Stimulated activated CD4-positive, alpha-beta T cell treated with anti-CD3 and anti-CD28 coated beads, Interleukin-15, amount 100 ng/mL, for 1 hour (primary cell): ENCODE data around the gene DGKZ.

Source experiments
- DNase-seq, 2 donors: peaks; one replicate each; pipeline ENCODE4 v3.0.0-alpha.2; 2020; ENCODE audit warnings: low read depth in 1 of 2, low spot score in 1 of 2

Gene DGKZ

DNA sequence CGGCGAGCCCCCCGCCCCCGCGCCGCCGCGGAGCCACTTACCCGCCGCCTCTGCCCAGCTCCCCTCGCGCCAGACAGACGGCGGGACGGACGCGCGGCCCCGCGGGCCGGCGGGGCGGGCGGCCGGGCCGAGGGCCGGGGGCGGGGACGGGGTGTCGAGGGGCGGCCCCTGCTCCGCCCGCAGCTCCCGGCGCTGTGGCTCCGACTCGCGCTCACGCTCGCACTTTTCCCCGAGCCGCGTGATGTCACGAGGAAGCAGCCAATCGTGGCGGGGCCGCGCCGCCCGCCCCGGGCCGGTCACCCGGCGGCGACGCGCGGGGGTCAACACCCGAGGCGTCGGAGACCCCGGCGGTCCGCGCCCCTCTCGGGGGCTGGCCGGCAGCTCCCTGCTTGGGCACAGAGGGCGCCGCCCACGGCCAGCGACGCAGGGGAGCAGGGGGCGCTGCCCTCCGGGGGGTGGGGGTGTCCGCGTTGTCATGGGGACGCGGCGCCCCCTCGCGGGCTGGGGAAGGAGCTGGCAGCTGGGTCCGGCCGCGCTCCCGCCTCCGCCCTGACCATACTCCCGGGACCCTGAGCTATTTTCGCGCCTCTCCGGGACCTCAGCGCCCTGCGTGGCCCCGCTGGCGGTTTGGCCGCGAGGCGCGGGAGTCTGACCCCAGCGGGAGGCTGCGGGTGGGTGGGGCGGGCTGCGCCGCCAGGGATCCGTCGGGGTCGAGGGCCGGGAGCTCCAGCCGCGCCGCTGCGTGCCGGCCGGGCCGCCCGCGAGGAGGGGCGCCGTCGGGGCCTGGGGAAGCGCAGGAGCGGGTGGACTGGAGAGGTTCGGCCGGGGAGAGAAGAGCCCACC, 44.5 kb downstream of the DGKZ start, which contains the start of gene CHRM4:
TSS of gene CHRM4 (minus strand) at position 199 of the 843 bp plus-strand sequence. CDS start 5,219 bp downstream, outside the sequence.
- DNase-seq = no peak

DNA sequence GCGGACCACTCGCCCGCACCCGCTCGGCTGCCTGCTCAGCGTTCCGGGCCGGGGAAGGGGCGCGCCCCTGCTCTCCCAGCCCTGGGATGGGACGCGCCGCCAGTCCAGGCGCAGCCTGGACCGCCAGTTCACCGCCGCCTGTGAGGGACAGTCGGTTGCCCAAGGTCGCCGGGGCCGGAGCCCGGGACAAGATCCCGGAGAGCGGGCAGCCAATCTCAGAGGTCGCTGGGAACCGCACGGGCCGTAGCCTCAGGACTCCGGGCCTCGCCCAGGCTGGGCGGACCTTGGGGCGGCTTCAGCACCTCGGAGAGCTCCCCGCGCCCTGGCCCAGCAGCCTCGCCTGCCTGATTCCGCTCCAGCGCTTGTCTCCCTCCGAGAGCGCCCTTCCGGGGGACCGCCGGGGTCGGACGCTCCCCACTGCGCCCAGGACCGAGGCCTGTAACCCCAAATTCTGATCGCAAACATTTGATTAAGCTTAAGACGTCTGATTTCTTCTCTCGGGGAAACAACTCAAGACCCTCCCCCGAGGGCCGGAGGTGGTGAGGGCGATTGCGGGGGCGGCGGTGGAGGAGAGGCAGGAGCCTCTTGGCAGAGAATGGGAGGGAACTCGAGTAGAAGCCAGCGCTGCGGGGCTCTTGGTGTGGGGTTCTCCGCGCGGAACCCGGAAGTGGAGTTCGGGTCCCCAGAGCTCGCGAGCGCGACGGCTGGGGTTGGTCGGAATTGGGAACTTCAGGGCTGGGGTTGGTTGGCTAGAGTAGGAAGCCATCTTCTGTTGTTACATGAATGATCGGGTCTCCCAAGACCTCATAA, 45.4 kb downstream of the DGKZ start:
- DNase-seq = peak; percentile 58 to 68

DNA sequence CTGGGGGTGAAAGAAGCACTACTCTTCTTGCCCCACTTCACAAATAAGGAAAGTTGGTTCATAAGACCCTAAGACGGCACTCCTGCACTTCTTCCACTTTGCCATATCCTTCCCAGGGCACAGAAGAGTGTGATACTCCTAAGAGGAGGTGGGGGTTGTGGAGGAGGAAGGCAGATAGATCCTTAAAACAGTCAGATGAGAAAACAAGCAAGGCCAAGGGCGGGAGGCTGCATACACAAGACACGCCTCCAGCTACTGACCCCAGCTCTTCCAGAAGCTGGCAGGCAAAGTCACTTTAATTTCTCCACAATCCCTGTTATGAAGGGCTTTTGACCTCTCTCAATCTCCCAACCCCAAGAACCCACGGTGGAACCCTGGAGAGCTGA, 46.0 kb downstream of the DGKZ start:
- DNase-seq = no peak

DNA sequence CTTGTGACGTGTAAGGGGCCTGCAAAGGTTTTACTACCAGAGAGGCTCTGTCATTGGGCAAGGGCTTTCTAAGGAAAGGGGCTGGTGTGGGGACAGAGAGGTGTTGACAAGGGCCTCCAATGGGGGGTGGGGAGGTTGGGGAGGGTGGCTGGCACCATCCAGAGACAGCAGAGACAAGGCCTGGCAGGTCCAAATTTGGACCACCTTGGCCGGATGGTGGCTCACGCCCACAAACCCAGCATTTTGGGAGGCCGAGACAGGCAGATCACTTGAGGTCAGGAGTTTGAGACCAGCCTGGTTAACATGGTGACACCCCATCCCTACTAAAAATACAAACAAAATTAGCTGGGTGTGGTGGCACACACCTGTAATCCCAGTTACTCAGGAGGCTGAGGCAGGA, 46.5 kb downstream of the DGKZ start:
- DNase-seq = no peak

DNA sequence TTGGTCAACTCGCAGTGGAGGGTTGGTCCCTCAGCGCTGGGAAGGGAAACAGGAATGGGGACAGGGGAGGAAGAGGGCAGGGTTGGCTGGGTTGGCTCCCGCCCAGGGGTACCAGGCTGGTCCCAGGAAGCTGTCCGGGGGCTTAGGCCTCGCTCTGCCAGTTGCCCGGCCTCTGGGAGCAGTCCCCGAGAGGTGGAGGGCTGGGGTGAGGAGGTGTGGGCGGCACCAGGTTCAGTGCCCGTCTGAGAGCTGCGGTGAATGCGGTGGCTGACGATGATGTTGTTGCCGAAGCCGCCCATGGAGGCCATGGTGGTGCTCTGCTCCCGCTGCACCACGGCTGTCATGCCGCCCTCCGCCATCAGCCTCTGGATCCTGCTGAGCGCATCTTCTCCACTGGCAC, 50.3 kb downstream of the DGKZ start:
- no peak for DNase-seq

DNA sequence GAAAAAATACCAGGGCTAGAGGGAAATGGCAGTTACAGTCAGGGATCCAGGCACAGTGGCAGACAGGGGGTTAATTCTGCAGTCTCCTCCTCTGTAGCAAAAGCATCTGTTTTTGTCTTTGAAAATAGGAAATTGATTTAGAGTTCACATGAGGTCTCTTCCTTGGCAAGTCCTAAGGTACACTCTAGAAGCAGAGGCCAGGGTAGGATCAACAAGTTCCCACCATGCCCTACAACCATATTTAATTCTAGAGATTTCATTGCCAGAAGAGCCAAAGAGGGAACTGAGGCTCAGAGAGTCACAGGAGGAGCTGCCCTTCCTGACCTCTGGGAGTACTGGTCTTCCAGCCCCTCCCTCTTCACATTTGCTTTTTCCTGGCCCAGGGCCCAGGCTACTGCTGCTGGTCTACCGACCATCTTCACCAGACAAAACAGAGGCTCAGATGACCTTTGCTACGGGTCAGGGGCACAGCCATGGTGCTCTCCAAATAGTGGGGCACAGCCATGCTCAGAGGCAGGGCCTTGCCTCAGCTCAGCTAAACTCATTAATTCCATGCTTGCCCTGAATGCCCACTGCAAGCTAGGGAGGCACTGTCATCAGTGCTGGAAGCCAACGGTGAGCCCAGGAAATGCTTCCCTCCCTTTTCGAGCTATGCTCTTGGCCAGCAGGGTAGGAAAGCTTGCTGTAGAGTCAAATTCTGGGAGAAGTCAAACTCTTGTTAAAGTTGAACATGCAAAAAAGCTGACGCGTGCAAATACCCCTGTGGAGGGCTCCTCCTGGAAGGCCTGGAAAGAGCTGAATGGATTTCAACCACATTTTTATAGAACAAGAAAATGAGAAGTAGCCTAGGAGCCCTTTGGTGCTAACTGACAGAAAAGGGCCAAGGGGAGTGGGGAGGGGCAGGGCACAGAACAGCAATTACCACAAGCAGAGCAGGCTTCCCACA, 56.0 kb downstream of the DGKZ start:
- no peak for DNase-seq

DNA sequence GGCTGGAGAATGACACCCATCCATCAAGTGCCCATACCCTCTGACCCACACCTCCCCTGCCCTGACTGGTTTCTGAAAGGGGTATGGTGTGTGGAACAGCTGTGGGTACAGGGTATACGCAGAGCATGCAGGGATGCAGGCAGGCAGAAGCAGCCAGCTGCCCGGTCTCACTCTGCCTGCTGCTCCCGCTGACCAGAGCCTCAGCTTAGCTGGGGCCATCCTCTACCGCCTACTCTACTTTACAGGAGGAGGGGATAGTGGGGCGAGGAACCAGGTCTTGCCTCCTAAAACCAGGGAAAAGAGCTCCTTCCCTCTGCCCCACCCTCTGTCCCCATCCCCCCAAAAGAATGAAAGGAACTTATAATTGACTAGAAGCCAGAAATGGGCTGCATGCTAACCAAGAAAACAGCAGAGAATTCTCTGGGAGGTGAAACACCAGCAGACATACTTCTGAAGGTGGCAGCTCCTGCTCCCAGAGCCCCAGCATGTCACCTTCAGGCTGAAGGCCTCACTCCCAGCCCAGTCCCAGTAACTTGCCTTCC, 57.3 kb downstream of the DGKZ start:
- no peak for DNase-seq

DNA sequence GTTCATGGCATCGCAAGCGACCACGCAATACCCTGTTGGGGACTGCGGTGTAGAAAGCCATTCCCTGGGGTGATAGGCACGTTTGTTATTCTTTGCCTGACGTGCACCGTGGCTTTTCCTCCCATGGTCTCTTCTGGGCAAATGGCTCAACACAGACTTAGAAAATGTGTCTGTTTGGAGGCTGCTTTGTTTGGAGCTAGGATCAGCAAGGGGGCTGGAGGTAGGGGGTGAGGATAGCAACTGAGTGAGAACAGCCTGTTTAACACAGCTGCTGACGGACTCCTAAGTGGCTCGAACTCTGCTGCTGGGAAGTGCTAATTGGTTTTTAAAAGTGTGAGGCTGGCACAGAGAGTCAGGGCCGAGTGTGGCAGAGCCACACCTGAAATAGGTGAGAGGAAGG, 60.4 kb downstream of the DGKZ start:
- DNase-seq = no peak

DNA sequence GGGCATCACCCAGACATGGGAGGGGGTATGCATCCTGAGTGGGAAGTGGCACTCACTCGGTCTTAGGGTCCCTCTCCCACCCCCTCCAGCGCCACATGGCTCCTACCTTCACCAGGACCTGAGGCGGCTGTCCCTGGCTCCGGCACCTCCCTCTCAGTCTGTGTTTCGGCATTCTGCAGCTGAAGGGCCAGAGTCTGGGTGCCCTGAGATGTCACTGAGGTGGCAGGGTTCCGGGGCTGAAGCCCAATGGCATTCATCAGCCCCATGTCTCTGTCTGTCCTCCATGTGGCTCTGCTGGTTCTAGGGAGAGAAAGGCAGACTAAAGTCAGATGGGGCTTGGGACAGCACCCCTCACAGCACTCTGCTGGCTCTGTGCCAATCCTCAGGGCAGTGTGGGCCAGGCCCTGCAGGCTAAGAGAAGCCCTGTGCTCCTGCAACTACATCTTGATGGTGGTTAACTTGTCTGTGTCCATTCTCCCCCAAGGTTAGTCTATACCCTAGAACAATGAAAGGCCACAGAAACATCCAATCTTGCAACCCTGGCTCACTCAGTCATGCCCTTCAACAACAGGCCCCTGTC, 61.2 kb downstream of the DGKZ start:
- no peak for DNase-seq

DNA sequence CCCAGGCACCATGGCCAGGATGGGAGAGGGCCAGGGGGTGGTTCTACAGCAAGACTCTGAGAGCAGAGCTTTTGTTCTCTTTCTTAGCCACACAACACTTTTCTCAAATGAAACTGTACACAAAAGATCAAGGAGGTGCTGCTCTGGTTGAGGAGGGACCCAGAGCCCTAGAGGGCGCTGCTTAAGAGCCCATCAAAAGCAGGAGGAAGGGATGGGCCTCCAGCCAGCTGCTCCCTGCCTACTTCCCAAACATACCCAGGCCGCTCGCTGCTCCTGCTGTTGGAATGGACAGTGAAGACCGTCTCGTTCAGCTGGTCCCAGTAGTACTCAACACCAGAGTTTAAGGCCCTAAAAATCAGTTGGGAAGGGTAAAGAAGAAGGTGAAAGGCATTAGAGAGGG, 62.8 kb downstream of the DGKZ start:
- no peak for DNase-seq

DNA sequence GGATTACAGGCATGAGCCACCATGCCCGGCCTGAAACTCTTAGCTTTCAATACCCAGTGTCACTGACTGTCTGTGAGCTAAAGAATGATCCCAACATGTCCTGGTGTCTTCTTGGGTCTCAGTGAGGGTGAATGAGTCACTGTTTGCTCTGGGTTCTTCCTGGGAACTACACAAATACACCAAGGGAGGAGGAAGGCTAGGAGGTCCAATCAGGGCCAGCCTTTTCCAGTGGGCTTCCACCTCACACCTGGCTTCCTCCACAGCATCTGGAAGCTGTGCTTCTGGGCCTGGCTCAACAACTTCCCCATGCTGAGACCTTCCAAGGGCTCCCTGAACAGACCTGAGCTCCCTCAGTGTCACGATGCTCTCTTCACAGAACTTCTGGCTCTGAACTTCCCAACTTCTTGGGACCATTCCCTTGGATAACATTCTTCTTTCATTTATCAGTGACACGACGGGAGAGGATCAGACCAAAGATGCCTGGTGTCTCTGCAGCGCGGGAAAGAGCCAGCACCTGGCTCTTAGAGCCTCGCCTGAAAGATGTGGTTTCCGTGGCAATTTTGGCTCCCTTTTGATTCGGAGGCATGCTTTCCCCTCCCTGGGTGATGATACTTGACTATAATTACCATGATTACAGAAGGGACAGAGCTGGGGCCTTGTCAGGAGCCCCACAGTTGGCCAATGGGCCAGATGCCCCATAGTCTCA, 66.7 kb downstream of the DGKZ start:
- DNase-seq = no peak

DNA sequence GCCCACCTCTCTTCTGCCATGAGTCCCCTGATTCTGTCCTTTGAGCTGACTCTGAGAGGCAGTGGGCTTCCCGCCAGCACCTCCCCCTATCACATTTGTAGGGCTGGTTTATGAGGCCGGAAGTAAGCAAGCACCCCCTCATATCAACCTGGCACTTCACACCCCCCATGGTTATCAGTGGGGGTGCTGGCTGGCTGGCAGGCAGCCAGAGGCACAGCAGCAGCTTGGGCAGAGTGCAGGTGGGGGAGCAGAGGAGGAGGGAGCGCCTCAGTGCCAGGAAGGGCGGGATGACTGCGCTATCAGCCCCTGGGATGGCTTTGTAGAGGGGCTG, 67.2 kb downstream of the DGKZ start:
- no peak for DNase-seq

DNA sequence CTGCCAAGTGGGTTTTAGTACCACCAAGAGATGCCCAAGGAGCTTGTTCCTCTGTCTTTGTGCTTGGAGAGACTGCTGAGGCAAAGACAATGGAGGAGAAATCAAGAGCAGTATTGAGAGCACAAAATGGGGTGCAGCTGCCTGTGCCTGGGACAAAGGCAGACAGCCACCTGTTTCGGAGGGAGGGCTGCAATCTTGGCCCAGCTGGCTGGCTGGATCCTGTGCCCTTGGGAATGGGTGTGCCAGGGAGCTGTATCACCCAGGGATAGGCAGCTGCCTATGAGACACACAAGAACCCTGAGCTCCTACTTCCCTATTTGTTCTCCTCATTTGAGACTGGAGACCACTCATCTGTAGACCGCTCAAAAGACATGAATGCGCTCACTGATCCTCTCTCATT, 67.6 kb downstream of the DGKZ start:
- DNase-seq = no peak

DNA sequence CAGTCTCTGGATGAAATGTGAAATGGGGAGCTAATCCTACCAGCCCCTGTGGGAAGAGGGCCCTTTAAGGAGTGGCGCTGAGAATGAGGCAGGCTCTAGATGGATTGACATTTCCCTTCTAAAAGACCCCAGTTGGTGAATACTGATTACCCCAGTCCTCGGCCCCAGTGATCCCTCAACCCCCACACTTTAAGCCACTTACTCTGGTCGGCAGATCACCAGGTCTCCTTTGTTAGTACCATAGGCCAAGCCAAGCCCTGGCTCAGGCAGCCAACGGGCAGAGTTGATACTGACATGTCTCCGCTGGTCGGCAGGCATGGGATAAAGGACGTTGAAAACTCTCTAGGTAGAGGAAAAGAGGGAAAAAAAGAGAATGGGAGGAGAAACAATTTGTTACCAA, 70.4 kb downstream of the DGKZ start:
- no peak for DNase-seq

DNA sequence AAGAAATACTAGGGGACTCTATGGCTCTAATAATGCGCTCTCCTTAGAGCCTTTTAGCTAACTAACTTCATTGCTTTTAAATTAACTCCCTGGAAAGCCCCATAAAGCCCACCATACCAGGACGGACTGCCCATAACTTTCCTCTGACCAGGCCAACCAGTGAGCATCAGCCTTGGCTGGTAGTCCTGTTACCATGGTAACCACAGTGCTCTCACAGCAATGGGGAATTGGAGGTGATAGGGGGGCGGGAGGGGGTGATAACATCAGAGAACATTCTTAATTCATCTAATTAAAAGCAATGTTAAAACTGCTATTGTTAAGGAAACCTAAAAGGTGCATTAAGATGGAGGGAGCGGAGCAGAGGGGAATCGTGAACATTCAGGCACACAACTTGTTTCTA, 71.5 kb downstream of the DGKZ start:
- DNase-seq = no peak

DNA sequence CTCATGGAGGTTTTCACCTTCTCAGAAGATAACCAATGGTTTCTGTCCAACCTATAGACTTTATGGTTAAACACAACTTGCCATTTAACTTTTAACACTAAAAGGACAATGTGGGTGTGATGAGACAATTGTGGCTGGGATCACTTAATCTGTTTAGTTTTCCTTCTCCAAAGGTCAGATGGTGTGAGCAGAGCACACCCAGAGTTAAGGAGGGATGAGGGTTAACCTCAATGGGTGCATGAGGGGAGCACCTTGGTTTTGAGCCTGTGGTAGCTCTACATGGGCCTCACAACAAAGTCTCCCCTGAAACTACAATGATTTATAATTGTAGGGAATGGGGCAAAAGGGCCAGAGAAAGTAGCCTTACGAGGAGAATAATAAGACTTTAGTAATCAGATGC, 73.2 kb downstream of the DGKZ start:
- no peak for DNase-seq

DNA sequence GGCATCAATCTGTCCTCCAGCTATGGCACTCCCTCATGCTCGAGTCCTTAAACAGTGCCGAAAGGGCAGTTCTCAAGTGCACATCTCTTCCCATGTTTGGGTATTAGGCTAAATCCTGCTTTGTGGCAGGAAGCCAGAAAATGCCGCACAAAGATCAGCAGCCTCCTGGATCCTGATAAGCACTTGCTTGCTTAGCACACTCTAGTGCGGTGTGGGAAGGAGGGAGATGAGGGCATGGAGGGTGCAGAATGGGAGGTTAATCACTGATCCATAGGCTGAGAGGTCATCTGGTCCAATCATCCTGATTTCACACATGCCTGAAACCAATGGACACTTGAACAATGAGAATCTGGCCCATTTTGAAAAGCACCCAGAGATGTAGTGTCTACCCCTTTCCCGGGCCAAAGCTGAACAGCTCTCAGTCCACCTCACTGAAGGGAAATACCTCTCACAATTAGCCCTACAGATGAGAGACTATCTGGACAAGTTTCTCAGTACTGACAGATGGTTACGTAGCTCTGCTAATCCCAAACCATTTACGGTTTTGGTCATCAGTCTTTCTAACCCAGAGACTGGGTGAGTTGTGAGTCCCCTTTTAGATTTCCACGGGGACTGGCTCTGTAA, 74.1 kb downstream of the DGKZ start:
- no peak for DNase-seq

DNA sequence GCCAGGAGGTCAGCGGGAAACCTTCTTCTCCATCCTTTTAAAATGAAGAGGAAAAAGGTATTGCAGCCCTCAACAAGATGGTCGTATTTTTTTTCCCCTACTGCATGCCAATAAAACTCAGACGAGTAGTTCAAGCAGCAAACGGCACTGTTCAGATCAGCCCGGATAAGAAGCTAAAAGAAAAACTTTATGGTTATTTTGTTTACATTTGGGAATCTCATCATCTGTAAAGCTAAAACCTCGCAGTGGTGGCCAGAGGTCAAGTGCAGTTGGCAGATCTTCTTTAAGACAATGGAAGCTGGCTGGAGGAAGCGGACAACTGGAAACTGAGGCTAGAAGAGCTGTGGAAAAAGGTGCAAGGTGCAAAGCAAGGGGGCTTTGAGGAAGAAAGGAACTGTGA, 75.3 kb downstream of the DGKZ start:
- DNase-seq = no peak

DNA sequence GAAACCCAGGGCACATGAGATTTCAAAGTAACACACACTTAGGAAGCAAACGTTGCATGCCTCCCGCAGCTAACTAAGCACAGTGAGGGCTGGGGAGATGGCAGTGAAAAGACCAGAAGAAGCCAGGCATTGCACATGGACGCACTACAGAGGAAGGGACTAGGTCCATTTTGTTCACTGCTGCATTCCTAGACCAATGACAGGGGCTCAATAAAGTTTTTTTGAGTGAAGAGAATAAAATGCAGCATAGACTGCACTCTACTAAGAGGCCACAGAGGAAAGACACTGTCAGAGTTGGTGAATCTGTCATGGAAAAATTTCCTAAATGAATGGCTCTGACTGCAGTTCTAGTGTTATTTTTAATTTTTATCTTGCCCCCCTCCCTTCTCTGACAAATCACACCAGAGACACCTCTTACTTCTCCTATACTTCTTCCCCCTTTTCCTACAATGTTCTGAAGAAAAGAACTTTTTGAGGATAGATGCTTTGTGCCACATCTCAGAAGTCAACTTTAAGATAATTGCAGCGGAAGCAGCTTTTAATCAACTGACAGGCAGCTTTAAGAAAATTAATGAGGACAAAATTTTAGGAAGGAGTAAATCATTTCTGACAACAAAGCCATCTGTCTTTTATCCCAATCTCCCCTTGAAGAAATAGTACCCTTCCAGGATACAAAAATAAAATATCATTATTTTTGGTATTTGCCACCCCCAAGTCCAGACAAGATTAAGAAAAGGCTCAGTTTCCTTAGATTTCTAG, 79.1 kb downstream of the DGKZ start:
- DNase-seq = no peak
